ENCODE results near the gene URM1. TPM values are rescaled to one million over a fixed set of nuclear protein-coding genes. Genes with fewer than 3 reads are reported as not detected.

URM1 gene
- total RNA-seq, 1 experiment from 2014 or later = 84.8 TPM

- no peak for DNase-seq (ENCODE audit: low spot score)
- no peak overlapping the region for H3K4me3 ChIP-seq (ENCODE audit: low read depth, low read length, poor library complexity, severe bottlenecking)
- no peaks in the 10 kb centered on the region for H3K27me3 ChIP-seq (replicated peaks; ENCODE audit: insufficient read depth, low read depth, low read length, poor library complexity)
- TF ChIP-seq EZH2 (IDR thresholded peaks at IDR 0.05; ENCODE audit: borderline replicate concordance, low read depth, low read length, poor library complexity, severe bottlenecking) (no peak), CTCF (conservative IDR thresholded peaks at IDR 0.05; ENCODE audit: low read depth, low read length) (no peak)
- ChIA-PET CTCF (no interaction called here), POLR2A (ENCODE audit: low non-redundant PET) (no interaction called here)
- no peaks in the 10 kb centered on the region for H3K9me3 ChIP-seq (ENCODE audit: low read depth, low read length, poor library complexity, severe bottlenecking)
- no peak overlapping the region for H3K27ac ChIP-seq (ENCODE audit: low read depth, low read length, poor library complexity, severe bottlenecking)
- H3K4me1 ChIP-seq (ENCODE audit: insufficient read depth, low read length, poor library complexity, severe bottlenecking) = no peaks in the 10 kb centered on the region
- intact Hi-C loops (cut with micrococcal nuclease; ENCODE audit: unreplicated experiment) = no loop called here
- BruUV-seq (replicated peaks) = no TSS peak
- H3K36me3 ChIP-seq (ENCODE audit: insufficient read depth, low read length, poor library complexity, severe bottlenecking) = no peaks in the 10 kb centered on the region
Observed at GRCh38 chr9:128404560-128404959, 33.4 kb downstream of the URM1 start.

- intact Hi-C loops (cut with micrococcal nuclease; ENCODE audit: unreplicated experiment) = no loop called here
- ChIA-PET POLR2A (ENCODE audit: low non-redundant PET) (no interaction called here), CTCF (no interaction called here)
- no peak for DNase-seq (ENCODE audit: low spot score)
- Histone ChIP-seq H3K27me3 (replicated peaks; ENCODE audit: insufficient read depth, low read depth, low read length, poor library complexity) (no peaks in the 10 kb centered on the region), H3K4me1 (ENCODE audit: insufficient read depth, low read length, poor library complexity, severe bottlenecking) (no peaks in the 10 kb centered on the region), H3K4me3 (ENCODE audit: low read depth, low read length, poor library complexity, severe bottlenecking) (no peak overlapping the region), H3K36me3 (ENCODE audit: insufficient read depth, low read length, poor library complexity, severe bottlenecking) (no peaks in the 10 kb centered on the region), H3K27ac (ENCODE audit: low read depth, low read length, poor library complexity, severe bottlenecking) (no peak overlapping the region), H3K9me3 (ENCODE audit: low read depth, low read length, poor library complexity, severe bottlenecking) (no peaks in the 10 kb centered on the region)
- no TSS peak for BruUV-seq (replicated peaks)
- no peak for TF ChIP-seq EZH2 (IDR thresholded peaks at IDR 0.05; ENCODE audit: borderline replicate concordance, low read depth, low read length, poor library complexity, severe bottlenecking)
- TF ChIP-seq CTCF (conservative IDR thresholded peaks at IDR 0.05; ENCODE audit: low read depth, low read length) = no peak
Observed at GRCh38 chr9:128405077-128405779, 34.1 kb downstream of the URM1 start.

GRCh38 chr9:128405780-128406171 lies 34.6 kb downstream of the URM1 start:
- no peaks in the 10 kb centered on the region for H3K27me3 ChIP-seq (replicated peaks; ENCODE audit: insufficient read depth, low read depth, low read length, poor library complexity)
- no peaks in the 10 kb centered on the region for H3K9me3 ChIP-seq (ENCODE audit: low read depth, low read length, poor library complexity, severe bottlenecking)
- H3K4me3 ChIP-seq (ENCODE audit: low read depth, low read length, poor library complexity, severe bottlenecking) = no peak overlapping the region
- intact Hi-C loops (cut with micrococcal nuclease; ENCODE audit: unreplicated experiment) = no loop called here
- H3K36me3 ChIP-seq (ENCODE audit: insufficient read depth, low read length, poor library complexity, severe bottlenecking) = no peaks in the 10 kb centered on the region
- ChIA-PET CTCF (no interaction called here), POLR2A (ENCODE audit: low non-redundant PET) (no interaction called here)
- TF ChIP-seq EZH2 (IDR thresholded peaks at IDR 0.05; ENCODE audit: borderline replicate concordance, low read depth, low read length, poor library complexity, severe bottlenecking) (no peak), CTCF (conservative IDR thresholded peaks at IDR 0.05; ENCODE audit: low read depth, low read length) (no peak)
- no peak overlapping the region for H3K27ac ChIP-seq (ENCODE audit: low read depth, low read length, poor library complexity, severe bottlenecking)
- no peaks in the 10 kb centered on the region for H3K4me1 ChIP-seq (ENCODE audit: insufficient read depth, low read length, poor library complexity, severe bottlenecking)
- DNase-seq (ENCODE audit: low spot score) = no peak
- no TSS peak for BruUV-seq (replicated peaks)

Measured in A673 (cell line).